H1 (cell line): ENCODE results near the gene PLCB4.

ENCODE experiments used
- CTCF ChIP-seq, 3 experiments: IDR thresholded peaks; 1 replicate in 2 of 3; 2 replicates in 1 of 3; pipeline versions ENCODE4 v1.5.1 to v1.6.1; 2011; ENCODE audit warnings: low read length in 3 of 3, mild to moderate bottlenecking in 3 of 3, inconsistent platforms in 2 of 3, low read depth in 1 of 3, moderate library complexity in 1 of 3; ENCODE audit not compliant: insufficient read depth in 1 of 3; ENCODE audit errors: control extremely low read depth in 1 of 3
- EP300 ChIP-seq, 2 experiments: IDR thresholded peaks; 1 replicate in 1 of 2; 2 replicates in 1 of 2; pipeline ENCODE4 v1.6.1; 2011 to 2012; ENCODE audit warnings: low read depth in 2 of 2, low read length in 2 of 2, mild to moderate bottlenecking in 2 of 2, borderline replicate concordance in 1 of 2, inconsistent platforms in 1 of 2, moderate library complexity in 1 of 2
- POLR2AphosphoS5 ChIP-seq: IDR thresholded peaks from 2 replicates; pipeline ENCODE4 v1.6.1; 2011; ENCODE audit warnings: low read depth, low read length
- SIX5 ChIP-seq: IDR thresholded peaks from 2 replicates; pipeline ENCODE4 v1.6.1; 2011; ENCODE audit warnings: mild to moderate bottlenecking, low read depth, low read length
- TEAD4 ChIP-seq: IDR thresholded peaks from 2 replicates; pipeline ENCODE4 v1.6.1; 2012; ENCODE audit warnings: low read depth, low read length, inconsistent platforms, mixed read lengths

GRCh38 chr20:9483131-9483530 is 414.2 kb downstream of the PLCB4 start:
- no peak for TF ChIP-seq CTCF (IDR thresholded peaks at IDR 0.05; ENCODE audit: control extremely low read depth in 1 of 3, insufficient read depth in 1 of 3, low read depth in 1 of 3, low read length in 3 of 3)
- no peak for TF ChIP-seq POLR2AphosphoS5
- TF ChIP-seq SIX5: no peak
- no peak for TF ChIP-seq EP300 (IDR thresholded peaks at IDR 0.05; ENCODE audit: borderline replicate concordance in 1 of 2, low read depth in 2 of 2, low read length in 2 of 2)
- no peak for TF ChIP-seq TEAD4
